Measurements from ENCODE around the gene MYO7A.

The MYO7A gene

DNA sequence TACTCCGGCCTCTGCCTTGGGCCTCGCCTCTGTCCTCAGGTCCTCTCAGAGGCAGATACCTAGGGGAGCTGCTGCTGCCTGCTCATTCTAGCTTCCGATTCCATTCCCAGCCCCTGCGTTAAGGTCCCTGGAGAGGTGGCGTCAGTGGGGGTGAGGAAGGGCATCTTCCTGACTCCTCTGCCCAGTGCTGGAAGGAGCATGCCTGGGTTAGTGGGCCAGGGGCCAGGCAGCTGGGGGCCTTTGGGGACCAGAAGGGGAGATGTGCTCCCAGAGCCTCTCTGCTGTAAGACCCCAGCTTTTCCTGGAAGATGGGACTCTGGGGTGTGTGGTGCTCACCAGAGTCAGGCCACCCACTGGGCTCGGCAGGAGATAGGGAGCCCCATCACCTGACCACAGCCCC, 3.6 kb upstream of the MYO7A start:
- no peak overlapping the region for H3K9ac ChIP-seq (ENCODE audit: low read depth, low read length, poor library complexity, severe bottlenecking)
- no peaks in the 10 kb centered on the region for H3F3A ChIP-seq (ENCODE audit: low read depth)
- no peaks in the 10 kb centered on the region for H3K27me3 ChIP-seq (ENCODE audit: insufficient read depth, low read length, poor library complexity, severe bottlenecking)
- H2AFZ ChIP-seq (ENCODE audit: low read length), result no peak overlapping the region
- H3K9me3 ChIP-seq (ENCODE audit: insufficient read depth, low read depth, low read length), result no peaks in the 10 kb centered on the region
- no peaks in the 10 kb centered on the region for H4K20me1 ChIP-seq (ENCODE audit: insufficient read depth, low read length, poor library complexity, severe bottlenecking)
- H3K9me2 ChIP-seq (replicated peaks; ENCODE audit: low read depth, low read length), result no peaks in the 10 kb centered on the region
- no peak overlapping the region for H3K4me3 ChIP-seq (ENCODE audit: low read length, poor library complexity, severe bottlenecking)
- TF ChIP-seq, protein P1, sequence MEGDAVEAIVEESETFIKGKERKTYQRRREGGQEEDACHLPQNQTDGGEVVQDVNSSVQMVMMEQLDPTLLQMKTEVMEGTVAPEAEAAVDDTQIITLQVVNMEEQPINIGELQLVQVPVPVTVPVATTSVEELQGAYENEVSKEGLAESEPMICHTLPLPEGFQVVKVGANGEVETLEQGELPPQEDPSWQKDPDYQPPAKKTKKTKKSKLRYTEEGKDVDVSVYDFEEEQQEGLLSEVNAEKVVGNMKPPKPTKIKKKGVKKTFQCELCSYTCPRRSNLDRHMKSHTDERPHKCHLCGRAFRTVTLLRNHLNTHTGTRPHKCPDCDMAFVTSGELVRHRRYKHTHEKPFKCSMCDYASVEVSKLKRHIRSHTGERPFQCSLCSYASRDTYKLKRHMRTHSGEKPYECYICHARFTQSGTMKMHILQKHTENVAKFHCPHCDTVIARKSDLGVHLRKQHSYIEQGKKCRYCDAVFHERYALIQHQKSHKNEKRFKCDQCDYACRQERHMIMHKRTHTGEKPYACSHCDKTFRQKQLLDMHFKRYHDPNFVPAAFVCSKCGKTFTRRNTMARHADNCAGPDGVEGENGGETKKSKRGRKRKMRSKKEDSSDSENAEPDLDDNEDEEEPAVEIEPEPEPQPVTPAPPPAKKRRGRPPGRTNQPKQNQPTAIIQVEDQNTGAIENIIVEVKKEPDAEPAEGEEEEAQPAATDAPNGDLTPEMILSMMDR (conservative IDR thresholded peaks at IDR 0.05; ENCODE audit: low read length), result no peak
- no peak for TF ChIP-seq EZH2phosphoT487 (IDR thresholded peaks at IDR 0.05; ENCODE audit: borderline replicate concordance)
- no peak overlapping the region for H3K4me2 ChIP-seq (ENCODE audit: low read depth, low read length, poor library complexity, severe bottlenecking)
- peaks cover 20% of the 10 kb centered on the region for H3K4me1 ChIP-seq (ENCODE audit: insufficient read depth, low read length, poor library complexity, severe bottlenecking)
- no peaks in the 10 kb centered on the region for H3K79me2 ChIP-seq (ENCODE audit: insufficient read depth, low read length)
- H3K36me3 ChIP-seq (ENCODE audit: insufficient read depth, low read length), result no peaks in the 10 kb centered on the region; the same call in 1 of the 2 replicates

DNA sequence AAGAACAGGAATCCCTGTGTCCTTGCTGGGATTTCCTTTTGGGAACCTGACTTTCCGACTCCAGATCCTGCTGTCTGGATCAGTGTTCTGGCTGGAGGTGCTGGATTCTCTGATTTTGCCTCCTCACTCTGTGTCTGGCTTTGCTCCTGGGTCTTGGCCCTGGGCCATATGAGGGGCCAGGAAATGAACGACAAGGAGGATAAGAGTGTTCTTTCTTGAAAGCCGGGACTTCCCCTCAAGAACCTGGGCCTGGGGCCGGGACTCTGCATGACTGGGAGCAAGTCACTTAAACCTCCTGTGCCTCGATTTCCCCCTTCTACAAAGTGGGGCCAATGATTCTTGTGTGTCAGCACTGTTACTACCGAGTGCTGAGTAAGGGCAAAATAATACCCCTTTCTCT, 2.9 kb upstream of the MYO7A start:
- Histone ChIP-seq H3K79me2 (ENCODE audit: insufficient read depth, low read length) (no peaks in the 10 kb centered on the region), H3K9me3 (ENCODE audit: insufficient read depth, low read depth, low read length) (no peaks in the 10 kb centered on the region), H2AFZ (ENCODE audit: low read length) (no peak overlapping the region), H3F3A (ENCODE audit: low read depth) (no peaks in the 10 kb centered on the region), H3K4me2 (ENCODE audit: low read depth, low read length, poor library complexity, severe bottlenecking) (no peak overlapping the region), H3K36me3 (ENCODE audit: insufficient read depth, low read length) (no peaks in the 10 kb centered on the region; the same call in 1 of the 2 replicates), H3K9me2 (replicated peaks; ENCODE audit: low read depth, low read length) (no peaks in the 10 kb centered on the region), H3K4me1 (ENCODE audit: insufficient read depth, low read length, poor library complexity, severe bottlenecking) (peaks cover 19% of the 10 kb centered on the region), H3K27me3 (ENCODE audit: insufficient read depth, low read length, poor library complexity, severe bottlenecking) (no peaks in the 10 kb centered on the region), H3K9ac (ENCODE audit: low read depth, low read length, poor library complexity, severe bottlenecking) (no peak overlapping the region), H4K20me1 (ENCODE audit: insufficient read depth, low read length, poor library complexity, severe bottlenecking) (no peaks in the 10 kb centered on the region), H3K4me3 (ENCODE audit: low read length, poor library complexity, severe bottlenecking) (no peak overlapping the region)
- TF ChIP-seq EZH2phosphoT487 (IDR thresholded peaks at IDR 0.05; ENCODE audit: borderline replicate concordance), result no peak
- TF ChIP-seq, protein P1 (conservative IDR thresholded peaks at IDR 0.05; ENCODE audit: low read length), result no peak

DNA sequence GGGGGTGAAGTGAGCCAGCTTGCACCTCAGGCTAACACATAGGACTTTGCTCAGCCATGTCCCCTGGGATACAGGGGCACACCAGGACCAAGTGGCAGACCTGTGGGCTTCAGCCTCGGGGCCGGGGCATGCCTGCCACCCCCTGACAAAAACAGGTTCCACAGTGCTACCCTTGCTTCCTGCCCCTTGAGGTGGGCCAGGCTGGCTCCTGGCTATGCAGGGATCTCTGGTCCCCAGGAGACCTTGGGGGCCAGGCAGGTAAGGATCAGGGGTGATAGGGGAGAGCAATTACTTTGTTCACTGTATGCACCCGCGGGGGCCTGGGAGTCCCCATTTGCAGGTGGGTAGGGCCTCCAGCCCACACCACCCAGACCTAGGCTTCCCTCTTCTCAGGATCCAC, 2.4 kb upstream of the MYO7A start:
- no peak for TF ChIP-seq EZH2phosphoT487 (IDR thresholded peaks at IDR 0.05; ENCODE audit: borderline replicate concordance)
- TF ChIP-seq, protein P1 (conservative IDR thresholded peaks at IDR 0.05; ENCODE audit: low read length), result no peak
- H3K4me1 ChIP-seq (ENCODE audit: insufficient read depth, low read length, poor library complexity, severe bottlenecking), result peaks cover 14% of the 10 kb centered on the region
- no peaks in the 10 kb centered on the region for H3K9me3 ChIP-seq (ENCODE audit: insufficient read depth, low read depth, low read length)
- H3F3A ChIP-seq (ENCODE audit: low read depth), result no peaks in the 10 kb centered on the region
- no peaks in the 10 kb centered on the region for H3K9me2 ChIP-seq (replicated peaks; ENCODE audit: low read depth, low read length)
- no peaks in the 10 kb centered on the region for H3K27me3 ChIP-seq (ENCODE audit: insufficient read depth, low read length, poor library complexity, severe bottlenecking)
- H4K20me1 ChIP-seq (ENCODE audit: insufficient read depth, low read length, poor library complexity, severe bottlenecking), result no peaks in the 10 kb centered on the region
- H3K79me2 ChIP-seq (ENCODE audit: insufficient read depth, low read length), result no peaks in the 10 kb centered on the region
- no peaks in the 10 kb centered on the region; the same call in 1 of the 2 replicates for H3K36me3 ChIP-seq (ENCODE audit: insufficient read depth, low read length)
- H2AFZ ChIP-seq (ENCODE audit: low read length), result no peak overlapping the region
- no peak overlapping the region for H3K4me3 ChIP-seq (ENCODE audit: low read length, poor library complexity, severe bottlenecking)
- H3K4me2 ChIP-seq (ENCODE audit: low read depth, low read length, poor library complexity, severe bottlenecking), result no peak overlapping the region
- H3K9ac ChIP-seq (ENCODE audit: low read depth, low read length, poor library complexity, severe bottlenecking), result no peak overlapping the region

Data from Loucy (cell line).